T-cell (primary cell): Measurements from ENCODE around the gene POMT1. TPM values are rescaled to one million over a fixed set of nuclear protein-coding genes. Genes with fewer than 3 reads are reported as not detected.

Source experiments
- ATAC-seq, 4 experiments: fragments of 200-7000 bp in 3 of 4; fragments of 150-1000 bp in 1 of 4; cut with Tn5 transposase; replicated peaks in 1 of 4; 1 replicate in 3 of 4; 2 replicates in 1 of 4; pipeline ENCODE4 v1.10.0; 2021; ENCODE audit warnings: moderate library complexity in 3 of 4, mild to moderate bottlenecking in 2 of 4, moderate number of reproducible peaks in 1 of 4
- CTCF ChIA-PET, 2 donors: fragments of 300-600 bp; sonication (Branson Sonifier 250); formaldehyde crosslinking; loops; one replicate each; lab custom pipeline; 2022; ENCODE audit warnings: antibody characterized with exemption in 2 of 2; lab: Charles Lee
- POLR2A ChIA-PET, 2 donors: fragments of 300-600 bp; sonication (Branson Sonifier 250); formaldehyde crosslinking; loops; one replicate each; lab custom pipeline; 2022; ENCODE audit warnings: antibody characterized with exemption in 2 of 2; lab: Charles Lee
- DNase-seq, 35 experiments: peaks; one replicate each; pipeline versions ENCODE4 v3.0.0 to v3.0.0-alpha.2; 2013 to 2023
- H3K27ac ChIP-seq: one replicate; pipeline ENCODE4 v1.5.1; 2013; ENCODE audit warnings: low read length
- H3K27me3 ChIP-seq, 2 experiments: replicated peaks in 1 of 2; 1 replicate in 1 of 2; 2 replicates in 1 of 2; pipeline versions ENCODE4 v1.6.1 to v1.7.0; 2013; ENCODE audit warnings: low read length in 1 of 2, mixed read lengths in 1 of 2; ENCODE audit not compliant: control insufficient read depth in 2 of 2, insufficient read depth in 2 of 2; ENCODE audit errors: extremely low read depth in 1 of 2
- H3K36me3 ChIP-seq, 2 donors: 1 replicate in 1 of 2; 2 replicates in 1 of 2; pipeline versions ENCODE4 v1.6.1 to v1.7.0; 2013; ENCODE audit warnings: low read length in 1 of 2; ENCODE audit not compliant: control insufficient read depth in 2 of 2, insufficient read depth in 1 of 2; ENCODE audit errors: extremely low read depth in 1 of 2
- H3K4me1 ChIP-seq, 2 experiments: 1 replicate in 1 of 2; 2 replicates in 1 of 2; pipeline versions ENCODE4 v1.6.1 to v1.7.0; 2013; ENCODE audit warnings: low read length in 2 of 2, mixed read lengths in 1 of 2; ENCODE audit not compliant: insufficient read depth in 2 of 2, control insufficient read depth in 1 of 2; ENCODE audit errors: extremely low read depth in 1 of 2
- H3K4me3 ChIP-seq, 2 donors: 1 replicate in 1 of 2; 2 replicates in 1 of 2; pipeline versions ENCODE4 v1.5.1 to v1.7.0; 2013; ENCODE audit warnings: mild to moderate bottlenecking in 2 of 2, low read length in 1 of 2, moderate library complexity in 1 of 2; ENCODE audit not compliant: control insufficient read depth in 1 of 2; ENCODE audit errors: extremely low read depth in 1 of 2
- H3K9me3 ChIP-seq: 2 replicates; pipeline ENCODE4 v1.7.0; 2013
- H3K27ac Mint-ChIP-seq, 2 donors: one replicate each; pipeline ENCODE4 v1.8.0; 2020 to 2021; ENCODE audit warnings: mild to moderate bottlenecking in 2 of 2, mixed read lengths in 2 of 2
- H3K27me3 Mint-ChIP-seq, 2 donors: one replicate each; pipeline ENCODE4 v1.8.0; 2021 to 2022; ENCODE audit warnings: mixed read lengths in 2 of 2
- H3K36me3 Mint-ChIP-seq: one replicate; pipeline ENCODE4 v1.8.0; 2021; ENCODE audit warnings: mixed read lengths
- H3K4me1 Mint-ChIP-seq, 3 donors: one replicate each; pipeline ENCODE4 v1.8.0; 2020 to 2022; ENCODE audit warnings: mixed read lengths in 3 of 3, mild to moderate bottlenecking in 1 of 3
- H3K4me3 Mint-ChIP-seq, 3 donors: one replicate each; pipeline ENCODE4 v1.8.0; 2020 to 2022; ENCODE audit warnings: mild to moderate bottlenecking in 3 of 3, mixed read lengths in 3 of 3, moderate library complexity in 3 of 3
- H3K9me3 Mint-ChIP-seq, 3 donors: one replicate each; pipeline ENCODE4 v1.8.0; 2020 to 2022; ENCODE audit warnings: mixed read lengths in 3 of 3
- WGBS: methylation state at CpG from one replicate; pipeline ENCODE4 v1.1.5; 2013; ENCODE audit warnings: missing lambda C conversion rate; ENCODE audit not compliant: insufficient coverage; 5-methylcytosine and 5-hydroxymethylcytosine counted together
- total RNA-seq, 35 experiments: library from RNA in 6 of 35; stranded (reverse) in 6 of 35; fragments of 120-200 nt in 1 of 35; gene quantifications; one replicate each; pipeline versions ENCODE4 v1.2.1 to v1.2.4 and lab custom pipeline; 2013 to 2026

Gene POMT1
- total RNA-seq, 5 donors from 2014 or later (not counting 1 experiment from before 2014, with no cell fraction given), result 45.3 to 74.4 (median 56.9) TPM

GRCh38 chr9:131554843-131555351, 52.2 kb downstream of the POMT1 start:
- H3K4me3 Mint-ChIP-seq, result peak overlapping the region in 2 of 3 donors; percentile 6 to 38
- POLR2A ChIA-PET, result no interaction called here

DNA sequence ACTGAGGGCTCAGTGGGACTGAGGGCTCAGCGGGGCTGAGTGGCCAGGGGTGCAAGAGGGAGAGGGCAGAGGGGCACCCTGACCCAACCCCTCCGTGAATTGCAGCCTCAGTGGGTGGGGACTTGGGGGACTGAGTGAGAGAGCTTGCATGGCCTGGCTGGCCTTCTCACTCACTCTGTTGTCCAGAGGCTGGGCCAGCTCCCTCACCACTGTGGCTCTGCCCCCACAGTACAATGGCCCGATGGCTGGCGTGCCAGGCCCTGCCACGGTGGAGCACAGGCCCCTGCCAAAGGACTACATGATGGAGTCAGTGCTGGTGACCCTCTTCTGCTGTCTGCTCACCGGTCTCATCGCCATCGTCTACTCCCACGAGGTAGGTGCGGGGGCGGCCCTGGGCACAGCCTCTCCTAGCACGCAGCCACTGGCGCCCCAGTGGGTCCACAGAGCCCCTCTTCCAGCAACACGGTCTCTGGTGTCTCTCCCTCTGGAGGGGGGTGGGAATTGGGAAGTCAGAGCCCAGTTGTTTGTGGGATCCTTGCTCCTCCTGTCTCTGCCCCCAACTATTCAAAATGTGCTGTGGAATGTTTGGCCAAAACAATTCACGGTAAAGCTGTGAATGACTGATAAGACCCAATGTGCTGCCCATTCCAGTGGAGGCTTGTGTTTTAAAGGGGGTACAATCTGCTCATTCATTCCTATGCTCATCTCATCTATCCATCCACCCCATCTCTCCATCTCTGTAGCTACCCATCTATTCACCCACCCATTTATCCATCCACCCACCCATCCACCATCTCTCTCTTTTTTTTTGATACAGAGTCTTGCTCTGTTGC, 53.3 kb downstream of the POMT1 start:
- Mint-ChIP-seq H3K9me3 (no peaks in the 10 kb centered on the region), H3K27me3 (peaks cover 32 to 38% of the 10 kb centered on the region in 2 donors), H3K27ac (peak overlapping the region in 1 of 2 donors; percentile 6), H3K4me1 (peaks cover 4 to 5% (median 5%) of the 10 kb centered on the region in 3 donors), H3K36me3 (peaks cover 3% of the 10 kb centered on the region), H3K4me3 (peak overlapping the region in 2 of 3 donors; percentile 34)
- DNase-seq (no peak), ATAC-seq (no peak)
- Histone ChIP-seq H3K36me3 (no peaks in the 10 kb centered on the region), H3K27ac (no peak overlapping the region), H3K27me3 (peaks cover 3 to 37% of the 10 kb centered on the region in 2 experiments), H3K4me1 (peaks cover 0 to 5% of the 10 kb centered on the region in 2 experiments), H3K9me3 (no peaks in the 10 kb centered on the region), H3K4me3 (no peak overlapping the region)
- WGBS, result 96% methylated on average over 11 of the region's 15 CpGs
- POLR2A ChIA-PET, result no interaction called here
- CTCF ChIA-PET, result no interaction called here

More at GRCh38 chr9:131554843-131555351, 52.2 kb downstream of the POMT1 start:
- CTCF ChIA-PET, result no interaction called here
- H3K27me3 ChIP-seq, result peaks cover 3 to 37% of the 10 kb centered on the region in 2 experiments
- Mint-ChIP-seq H3K27me3 (peaks cover 38 to 46% of the 10 kb centered on the region in 2 donors), H3K4me1 (peaks cover 4 to 5% (median 5%) of the 10 kb centered on the region in 3 donors), H3K9me3 (no peaks in the 10 kb centered on the region), H3K27ac (peak overlapping the region in 1 of 2 donors; percentile 19), H3K36me3 (peaks cover 3% of the 10 kb centered on the region)
- H3K9me3 ChIP-seq, result no peaks in the 10 kb centered on the region
- ATAC-seq, result peak in 2 of 4 experiments; percentile 20 to 50
- H3K36me3 ChIP-seq, result no peaks in the 10 kb centered on the region
- WGBS, result 26% methylated on average over 38 of the region's 54 CpGs
- H3K4me1 ChIP-seq, result peaks cover 0 to 5% of the 10 kb centered on the region in 2 experiments
- no peak overlapping the region for H3K27ac ChIP-seq
- no peak overlapping the region for H3K4me3 ChIP-seq
- peak in 1 of 35 experiments; percentile 19 for DNase-seq

DNA sequence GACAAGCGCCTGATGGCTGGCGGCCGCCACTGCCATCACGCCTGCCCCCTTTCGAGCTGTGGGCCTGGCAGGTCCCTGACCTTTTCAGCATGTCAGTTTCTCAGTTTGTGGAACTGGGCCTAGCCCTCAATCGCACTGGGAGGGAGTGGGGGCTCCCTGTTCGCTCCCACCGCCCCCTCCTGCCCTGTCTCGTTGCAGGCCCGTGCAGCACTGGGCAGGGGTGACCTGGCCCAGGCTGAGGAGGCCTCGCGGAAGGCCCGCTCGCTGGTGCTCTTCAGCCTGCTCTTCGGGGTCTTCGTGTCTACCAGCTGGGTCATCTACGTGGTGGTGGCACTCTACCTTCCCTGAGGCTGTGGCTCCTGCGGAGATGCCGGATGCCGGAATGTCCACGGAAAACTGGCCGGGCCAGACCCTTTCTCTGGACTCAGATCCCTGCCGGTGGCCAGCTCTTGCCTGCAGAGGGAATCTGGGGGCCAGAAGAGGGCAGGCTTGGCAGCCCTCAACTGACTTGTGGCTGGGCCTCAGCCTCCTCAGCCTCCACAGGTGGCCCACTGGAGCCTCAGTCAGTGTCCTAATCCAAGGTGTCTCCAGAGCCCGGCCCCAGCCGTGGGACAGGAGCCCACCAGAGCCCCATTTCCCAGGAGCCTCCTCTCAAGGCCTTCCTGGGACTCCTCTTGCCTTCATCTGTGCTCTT, 55.3 kb downstream of the POMT1 start:
- peaks cover 4 to 5% (median 5%) of the 10 kb centered on the region in 3 donors for H3K4me1 Mint-ChIP-seq
- H3K27ac ChIP-seq, result no peak overlapping the region
- DNase-seq (no peak), ATAC-seq (no peak)
- H3K36me3 ChIP-seq, result no peaks in the 10 kb centered on the region
- H3K4me3 ChIP-seq, result no peak overlapping the region
- H3K4me1 ChIP-seq, result peaks cover 0 to 5% of the 10 kb centered on the region in 2 experiments
- peaks cover 3 to 28% of the 10 kb centered on the region in 2 experiments for H3K27me3 ChIP-seq
- H3K9me3 ChIP-seq, result peaks cover 2% of the 10 kb centered on the region
- ChIA-PET CTCF (no interaction called here), POLR2A (no interaction called here)
- H3K27ac Mint-ChIP-seq, result no peak overlapping the region
- peaks cover under 1% of the 10 kb centered on the region for H3K36me3 Mint-ChIP-seq
- H3K9me3 Mint-ChIP-seq, result no peaks in the 10 kb centered on the region
- H3K27me3 Mint-ChIP-seq, result peaks cover 27 to 29% of the 10 kb centered on the region in 2 donors
- H3K4me3 Mint-ChIP-seq, result no peak overlapping the region
- 93% methylated on average over 24 of the region's 25 CpGs for WGBS

GRCh38 chr9:131559421-131560000, 56.8 kb downstream of the POMT1 start:
- H3K4me3 Mint-ChIP-seq, result no peak overlapping the region
- H3K27ac Mint-ChIP-seq, result no peak overlapping the region
- Histone ChIP-seq H3K4me1 (peaks cover 0 to 5% of the 10 kb centered on the region in 2 experiments), H3K36me3 (no peaks in the 10 kb centered on the region), H3K9me3 (peaks cover 2% of the 10 kb centered on the region), H3K27ac (no peak overlapping the region), H3K27me3 (peaks cover 0 to 14% of the 10 kb centered on the region in 2 experiments), H3K4me3 (no peak overlapping the region)
- peaks cover 4 to 5% (median 5%) of the 10 kb centered on the region in 3 donors for H3K4me1 Mint-ChIP-seq
- DNase-seq (peak in 1 of 35 experiments; percentile 34), ATAC-seq (no peak)
- no peaks in the 10 kb centered on the region for H3K9me3 Mint-ChIP-seq
- POLR2A ChIA-PET, result interaction anchor here in 1 of 2 donors (0.6 kb wide), 1 partner anchor 24 kb away, joined by 3 read pairs; no protein-coding TSS in a partner anchor
- peaks cover 16 to 19% of the 10 kb centered on the region in 2 donors for H3K27me3 Mint-ChIP-seq
- H3K36me3 Mint-ChIP-seq, result no peaks in the 10 kb centered on the region
- CTCF ChIA-PET, result interaction anchor here in 1 of 2 donors (0.6 kb wide), 1 partner anchor 127 kb away, joined by 6 read pairs; no protein-coding TSS in a partner anchor
- no CpG with 5 or more reads among the region's 1 CpG for WGBS

DNA sequence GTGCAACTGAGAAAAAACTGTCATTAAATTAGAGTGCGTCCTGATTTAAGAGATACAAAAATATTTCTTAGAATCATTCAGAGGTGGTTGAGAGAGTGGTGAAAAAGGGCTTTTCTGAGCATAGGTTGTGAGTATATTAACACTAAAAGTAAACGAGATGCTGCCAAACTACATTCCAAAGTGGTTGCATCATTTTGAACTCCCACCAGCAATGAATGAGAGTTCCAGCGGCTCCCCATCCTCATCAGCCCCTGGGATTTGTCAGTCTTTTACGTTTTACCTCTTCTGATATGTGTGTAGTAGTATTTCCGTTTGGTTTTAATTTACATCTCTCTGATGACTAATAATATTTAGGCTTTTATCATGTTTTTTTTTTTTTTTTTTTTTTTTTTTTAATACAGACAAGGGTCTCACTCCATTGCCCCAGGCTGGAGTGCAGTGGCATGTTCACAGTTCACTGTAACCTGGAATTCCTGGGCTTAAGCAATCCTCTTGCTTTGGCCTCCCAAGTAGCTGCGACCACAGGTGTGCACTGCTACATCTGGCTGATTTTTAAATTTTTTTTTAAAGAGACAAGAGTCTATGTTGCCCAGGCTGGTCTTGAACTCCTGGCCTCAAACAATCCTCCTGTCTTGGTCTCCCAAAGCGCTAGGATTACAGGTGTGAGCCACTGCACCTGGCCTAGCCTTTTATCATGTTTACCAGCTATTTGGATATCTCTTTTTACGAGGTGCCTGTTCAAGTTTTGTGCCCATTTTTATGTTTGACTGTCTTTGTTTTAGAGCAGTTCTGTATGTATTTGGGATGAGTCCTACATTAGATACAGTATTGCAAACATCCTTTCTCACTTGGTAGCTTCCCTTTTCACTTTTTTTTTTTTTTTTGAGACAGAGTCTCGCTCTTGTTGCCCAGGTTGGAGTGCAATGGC, 59.6 kb downstream of the POMT1 start:
- Histone ChIP-seq H3K4me3 (no peak overlapping the region), H3K9me3 (peaks cover 2% of the 10 kb centered on the region), H3K27me3 (no peaks in the 10 kb centered on the region), H3K27ac (no peak overlapping the region), H3K4me1 (no peaks in the 10 kb centered on the region), H3K36me3 (no peaks in the 10 kb centered on the region)
- H3K27ac Mint-ChIP-seq, result no peak overlapping the region
- CTCF ChIA-PET, result interaction anchor here (0.6 kb wide), 2 partner anchors 30 to 127 kb away, joined by 4 read pairs; no protein-coding TSS in a partner anchor
- POLR2A ChIA-PET, result interaction anchor here in 1 of 2 donors (0.6 to 0.7 kb wide), 2 partner anchors 106 to 201 kb away, joined by 3 to 7 read pairs; no protein-coding TSS in a partner anchor
- DNase-seq, result no peak
- H3K9me3 Mint-ChIP-seq, result no peaks in the 10 kb centered on the region
- H3K4me3 Mint-ChIP-seq, result no peak overlapping the region
- no peaks in the 10 kb centered on the region for H3K27me3 Mint-ChIP-seq
- peaks cover 0 to 6% (median 0%) of the 10 kb centered on the region in 3 donors for H3K4me1 Mint-ChIP-seq
- no peaks in the 10 kb centered on the region for H3K36me3 Mint-ChIP-seq
- 100% methylated on average over 1 of the region's 9 CpGs for WGBS
- no peak for ATAC-seq
